Measurements from ENCODE around the gene USP25.

- TF ChIP-seq, protein P1, sequence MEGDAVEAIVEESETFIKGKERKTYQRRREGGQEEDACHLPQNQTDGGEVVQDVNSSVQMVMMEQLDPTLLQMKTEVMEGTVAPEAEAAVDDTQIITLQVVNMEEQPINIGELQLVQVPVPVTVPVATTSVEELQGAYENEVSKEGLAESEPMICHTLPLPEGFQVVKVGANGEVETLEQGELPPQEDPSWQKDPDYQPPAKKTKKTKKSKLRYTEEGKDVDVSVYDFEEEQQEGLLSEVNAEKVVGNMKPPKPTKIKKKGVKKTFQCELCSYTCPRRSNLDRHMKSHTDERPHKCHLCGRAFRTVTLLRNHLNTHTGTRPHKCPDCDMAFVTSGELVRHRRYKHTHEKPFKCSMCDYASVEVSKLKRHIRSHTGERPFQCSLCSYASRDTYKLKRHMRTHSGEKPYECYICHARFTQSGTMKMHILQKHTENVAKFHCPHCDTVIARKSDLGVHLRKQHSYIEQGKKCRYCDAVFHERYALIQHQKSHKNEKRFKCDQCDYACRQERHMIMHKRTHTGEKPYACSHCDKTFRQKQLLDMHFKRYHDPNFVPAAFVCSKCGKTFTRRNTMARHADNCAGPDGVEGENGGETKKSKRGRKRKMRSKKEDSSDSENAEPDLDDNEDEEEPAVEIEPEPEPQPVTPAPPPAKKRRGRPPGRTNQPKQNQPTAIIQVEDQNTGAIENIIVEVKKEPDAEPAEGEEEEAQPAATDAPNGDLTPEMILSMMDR (IDR thresholded peaks at IDR 0.05): no peak
- TF ChIP-seq EP300 (IDR thresholded peaks at IDR 0.05; ENCODE audit: low read depth) (no peak), POLR2A (IDR thresholded peaks at IDR 0.05) (no peak), POLR2AphosphoS5 (IDR thresholded peaks at IDR 0.05) (no peak)
Measured at GRCh38 chr21:15722591-15723324, 7.0 kb upstream of the USP25 start.
